ENCODE results near the gene SPINT1.

- TF ChIP-seq, protein P1, sequence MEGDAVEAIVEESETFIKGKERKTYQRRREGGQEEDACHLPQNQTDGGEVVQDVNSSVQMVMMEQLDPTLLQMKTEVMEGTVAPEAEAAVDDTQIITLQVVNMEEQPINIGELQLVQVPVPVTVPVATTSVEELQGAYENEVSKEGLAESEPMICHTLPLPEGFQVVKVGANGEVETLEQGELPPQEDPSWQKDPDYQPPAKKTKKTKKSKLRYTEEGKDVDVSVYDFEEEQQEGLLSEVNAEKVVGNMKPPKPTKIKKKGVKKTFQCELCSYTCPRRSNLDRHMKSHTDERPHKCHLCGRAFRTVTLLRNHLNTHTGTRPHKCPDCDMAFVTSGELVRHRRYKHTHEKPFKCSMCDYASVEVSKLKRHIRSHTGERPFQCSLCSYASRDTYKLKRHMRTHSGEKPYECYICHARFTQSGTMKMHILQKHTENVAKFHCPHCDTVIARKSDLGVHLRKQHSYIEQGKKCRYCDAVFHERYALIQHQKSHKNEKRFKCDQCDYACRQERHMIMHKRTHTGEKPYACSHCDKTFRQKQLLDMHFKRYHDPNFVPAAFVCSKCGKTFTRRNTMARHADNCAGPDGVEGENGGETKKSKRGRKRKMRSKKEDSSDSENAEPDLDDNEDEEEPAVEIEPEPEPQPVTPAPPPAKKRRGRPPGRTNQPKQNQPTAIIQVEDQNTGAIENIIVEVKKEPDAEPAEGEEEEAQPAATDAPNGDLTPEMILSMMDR (conservative IDR thresholded peaks at IDR 0.05; ENCODE audit: low read depth, low read length), result no peak
- TF ChIP-seq EZH2 (IDR thresholded peaks at IDR 0.05; ENCODE audit: low read length, unreplicated experiment), result no peak
Observed at GRCh38 chr15:40799523-40799922, 44.3 kb upstream of the SPINT1 start.
